Activated naive CD4-positive, alpha-beta T cell treated with Interleukin-2 at 50 U/mL for 16 hours (primary cell): ENCODE results near the gene POM121.
"Not testable (repeated sequence)": the region's sequence is repeated elsewhere in the genome, so short reads cannot be mapped to it uniquely, and the experiment has no call there.

Source experiments
- DNase-seq: peaks from one replicate; pipeline ENCODE4 v3.0.0-alpha.2; 2020

POM121 gene

DNA sequence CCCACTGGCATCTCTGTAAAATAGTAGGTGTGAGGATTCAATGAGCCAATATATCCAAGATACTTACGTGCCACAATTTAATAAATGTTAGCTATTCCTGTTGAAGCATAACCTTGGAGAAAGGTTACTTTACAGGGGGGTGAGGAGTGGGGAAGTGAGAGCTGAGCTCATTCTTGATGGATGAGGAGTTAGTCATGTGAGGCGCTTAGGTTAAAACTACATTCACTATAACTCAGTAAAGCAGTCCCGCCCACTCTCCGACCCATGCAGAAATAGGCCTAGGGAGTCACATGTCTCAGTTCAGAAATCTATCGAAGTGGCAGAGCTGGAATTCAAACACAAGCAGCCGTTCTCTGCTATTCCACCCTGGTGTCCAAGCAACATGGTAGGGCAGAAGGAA is 25.5 kb downstream of the POM121 start:
- not testable (repeated sequence) for DNase-seq

DNA sequence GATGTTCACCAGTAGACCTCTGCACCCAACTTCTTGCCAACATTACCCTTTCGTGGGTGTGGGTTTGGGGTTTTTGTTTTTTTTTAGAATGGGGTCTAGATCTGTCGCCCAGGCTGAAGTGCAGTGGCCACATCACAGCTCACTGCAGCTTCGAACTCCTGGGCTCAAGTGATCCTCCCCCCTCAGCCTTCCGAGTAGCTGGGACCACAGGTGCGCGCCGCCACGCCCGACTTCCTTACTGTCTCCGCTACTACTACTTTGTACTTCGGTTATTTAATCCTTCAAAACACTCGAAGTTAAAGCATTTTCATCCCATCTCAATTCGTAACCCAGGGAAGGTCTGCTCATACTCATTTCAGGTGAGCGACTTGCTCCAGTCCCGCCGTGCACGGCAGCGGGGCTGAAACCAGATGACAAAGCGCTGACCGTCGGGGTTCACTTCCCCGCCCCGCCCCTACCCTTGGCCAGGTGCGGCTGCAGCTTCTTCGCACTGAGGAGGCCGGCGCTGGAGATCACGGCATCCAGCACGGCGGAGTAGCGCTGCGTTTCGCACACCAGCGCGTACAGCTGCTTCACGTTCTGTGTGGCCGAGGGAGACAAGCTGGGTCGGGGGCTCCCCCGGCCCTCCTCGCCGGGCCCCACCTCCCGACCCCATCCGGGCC is 29.1 kb downstream of the POM121 start:
- DNase-seq = not testable (repeated sequence)

GRCh38 chr7:72954563-72955198 is 29.8 kb downstream of the POM121 start:
- DNase-seq = peak; percentile 16

DNA sequence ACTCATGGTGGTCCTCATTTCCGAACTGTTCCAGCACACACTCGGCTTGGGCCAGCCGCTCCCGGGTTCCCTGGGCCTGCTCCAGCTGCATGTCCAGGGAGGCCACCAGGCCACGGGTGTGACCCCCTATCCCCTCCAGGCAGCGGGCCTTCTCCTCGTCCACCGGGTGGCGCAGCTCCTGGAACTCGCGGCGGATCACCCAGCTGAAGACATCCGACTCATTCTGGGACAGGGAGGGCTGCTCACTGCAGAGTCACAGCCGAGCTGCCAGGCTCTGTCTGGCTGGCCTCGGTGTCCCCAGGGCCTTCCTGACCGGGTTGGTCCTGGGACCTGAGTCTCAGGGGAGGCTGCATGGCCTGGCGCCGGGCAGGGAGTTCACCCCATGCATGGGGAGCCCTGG is 35.1 kb downstream of the POM121 start:
- not testable (repeated sequence) for DNase-seq

- not testable (repeated sequence) for DNase-seq
Observed at GRCh38 chr7:72960626-72961345, 35.9 kb downstream of the POM121 start.

GRCh38 chr7:72961346-72961650 is 36.4 kb downstream of the POM121 start:
- not testable (repeated sequence) for DNase-seq

DNA sequence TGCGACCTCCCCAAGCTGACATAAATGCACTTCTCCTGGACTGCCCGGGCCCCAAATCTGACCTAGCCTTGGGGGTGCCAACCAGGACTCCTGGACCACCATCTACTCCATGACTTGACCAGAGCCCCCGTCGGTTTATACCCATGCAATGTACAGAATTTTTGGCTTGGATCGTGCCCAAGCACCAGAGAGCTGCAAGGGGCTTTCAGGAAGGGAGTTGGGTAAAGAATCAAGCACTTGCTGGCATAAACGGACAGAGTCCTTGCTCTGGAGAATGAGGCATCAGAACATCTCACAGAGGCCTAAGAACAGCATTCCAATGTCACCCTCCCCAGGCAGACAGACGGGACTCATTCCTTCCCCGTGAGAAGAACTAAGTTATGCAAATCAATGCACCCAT is 38.2 kb downstream of the POM121 start:
- DNase-seq = not testable (repeated sequence)

DNA sequence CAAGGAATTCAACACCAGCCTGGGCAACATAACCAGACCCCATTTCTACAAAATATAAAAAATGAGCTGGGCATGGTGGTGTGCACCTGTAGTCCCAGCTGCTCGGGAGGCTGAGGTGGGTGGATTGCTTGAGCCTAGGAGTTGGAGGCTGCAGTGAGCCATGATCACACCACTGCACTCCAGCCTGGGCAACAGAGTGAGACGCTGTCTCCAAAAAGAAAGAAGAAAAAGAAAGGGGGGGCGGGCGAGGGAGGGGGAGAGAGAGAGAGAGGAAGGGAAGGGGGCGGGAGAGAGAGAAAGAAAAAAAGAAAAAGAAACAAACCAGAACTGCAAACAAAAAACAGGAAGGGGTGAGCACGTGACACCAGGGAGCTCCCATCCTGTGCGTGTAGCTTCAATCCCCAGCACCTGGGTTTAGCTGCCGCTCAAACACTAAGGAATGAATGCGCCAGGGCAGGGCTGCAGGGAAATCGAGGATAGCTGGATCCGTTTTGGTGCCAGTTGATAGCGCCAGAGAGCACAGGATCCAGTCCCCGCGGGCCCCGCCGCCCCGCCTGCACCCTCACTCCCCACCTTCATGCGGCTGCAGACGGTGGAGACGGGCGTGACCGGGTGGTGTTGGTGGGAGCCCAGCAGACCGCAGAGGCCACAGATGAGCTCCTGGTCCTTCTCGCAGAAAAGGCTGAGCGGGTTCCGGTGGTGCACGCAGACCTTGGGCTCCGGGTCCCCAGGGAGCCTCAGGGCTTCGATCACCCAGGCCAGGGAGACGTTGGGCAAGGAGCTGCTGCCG is 40.5 kb downstream of the POM121 start:
- not testable (repeated sequence) for DNase-seq

- DNase-seq = not testable (repeated sequence)
Observed at GRCh38 chr7:72966892-72967291, 42.0 kb downstream of the POM121 start.

DNA sequence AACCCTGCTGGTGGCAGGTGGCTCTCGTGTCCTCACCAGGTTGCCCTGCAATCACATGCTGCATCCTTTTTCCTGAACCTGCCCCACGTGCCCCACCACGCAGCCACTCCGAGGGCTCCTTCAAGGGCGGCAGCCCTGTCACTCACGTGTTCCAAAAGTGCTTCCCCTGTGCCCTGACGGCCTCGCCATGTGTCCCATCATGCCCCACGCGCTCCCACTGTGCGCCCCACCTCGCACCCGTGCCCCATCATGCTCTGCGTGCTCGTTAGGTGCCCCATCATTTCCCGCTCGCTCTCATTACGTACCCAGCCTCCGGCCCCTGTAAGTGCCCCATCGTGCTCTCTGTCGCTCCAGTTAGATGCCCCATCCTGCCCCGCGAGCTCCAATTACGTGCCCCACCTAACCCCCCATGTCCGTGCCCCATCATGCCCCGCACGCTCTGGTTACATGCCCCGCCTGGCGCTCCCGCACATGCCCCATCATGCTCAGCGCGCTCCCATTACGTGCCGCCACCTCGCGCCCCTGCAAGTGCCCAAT is 44.2 kb downstream of the POM121 start, which contains the start of gene TRIM74:
Gene TRIM74, minus strand, starts transcription at position 487 of the 537 bp plus-strand sequence. CDS start 3,309 bp downstream, outside the sequence.
- DNase-seq = not testable (repeated sequence)

- DNase-seq = not testable (repeated sequence)
Observed at GRCh38 chr7:72969688-72970087, 44.8 kb downstream of the POM121 start.

DNA sequence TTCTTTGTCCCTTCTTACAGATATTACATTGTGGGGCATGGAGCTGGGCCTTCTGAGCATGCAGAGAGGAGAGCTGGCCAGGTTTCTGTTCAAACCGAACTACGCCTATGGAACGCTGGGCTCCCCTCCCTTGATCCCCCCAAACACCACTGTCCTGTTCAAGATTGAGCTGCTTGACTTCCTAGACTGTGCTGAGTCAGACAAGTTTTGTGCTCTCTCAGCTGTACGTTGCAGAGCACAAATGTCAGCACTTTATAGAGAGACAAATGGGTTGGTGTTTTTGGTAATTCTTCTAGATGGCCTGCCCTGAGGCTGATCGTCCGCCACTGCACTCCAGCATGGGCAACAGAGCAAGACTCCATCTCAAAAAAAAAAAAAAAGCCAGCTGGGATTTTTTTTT is 46.6 kb downstream of the POM121 start:
- DNase-seq = not testable (repeated sequence)

DNA sequence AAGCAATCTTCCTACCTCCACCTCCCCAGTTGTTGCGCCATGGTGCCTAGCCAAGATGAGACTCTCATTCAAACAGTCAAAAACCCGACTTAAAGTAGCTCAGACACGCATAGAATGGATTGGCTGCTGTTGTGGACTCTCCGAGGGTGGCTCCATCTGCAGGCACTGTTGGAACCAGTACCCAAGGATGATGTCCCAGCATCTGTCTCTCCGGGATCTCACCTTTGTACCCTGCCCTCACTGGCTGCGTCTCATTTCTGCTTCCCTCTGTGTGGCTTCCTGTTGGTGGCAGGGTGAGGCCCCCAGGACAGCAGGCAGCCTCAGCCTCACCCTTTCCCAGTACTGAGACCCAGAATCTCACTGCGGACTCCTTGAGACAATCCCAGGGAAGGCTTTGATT is 49.9 kb downstream of the POM121 start:
- DNase-seq = not testable (repeated sequence)

DNA sequence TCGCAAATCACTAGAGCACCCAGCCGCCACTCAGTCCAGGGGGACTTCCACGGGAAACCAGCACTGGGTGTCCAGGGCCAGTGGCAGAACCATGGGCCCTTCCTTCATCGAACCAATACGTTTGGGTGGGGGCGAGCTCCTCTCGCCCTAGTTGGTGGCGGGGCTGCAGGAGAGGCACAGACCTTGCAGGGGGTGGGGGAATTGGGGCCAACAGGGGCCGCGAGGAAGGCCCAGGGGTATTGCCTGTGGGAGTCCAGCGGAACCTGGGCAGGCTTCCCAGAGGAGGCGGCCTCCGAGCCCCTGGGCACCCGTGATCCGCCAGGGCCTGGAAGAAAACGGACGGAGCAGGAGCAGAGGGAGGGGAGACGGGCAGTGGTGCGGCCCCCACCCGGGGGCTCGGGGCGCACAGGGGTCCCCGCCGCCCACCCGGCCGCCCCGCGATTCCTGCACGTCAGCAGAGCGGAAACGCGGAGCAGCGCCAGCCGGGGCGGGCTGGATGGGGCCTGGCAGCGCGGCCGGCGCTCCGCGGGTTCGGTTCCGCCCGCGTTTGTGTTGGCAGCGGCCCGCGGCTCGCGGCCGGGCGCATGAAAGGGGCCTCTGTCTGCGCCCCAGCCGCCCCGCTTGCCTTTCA is 50.9 kb downstream of the POM121 start:
- not testable (repeated sequence) for DNase-seq

DNA sequence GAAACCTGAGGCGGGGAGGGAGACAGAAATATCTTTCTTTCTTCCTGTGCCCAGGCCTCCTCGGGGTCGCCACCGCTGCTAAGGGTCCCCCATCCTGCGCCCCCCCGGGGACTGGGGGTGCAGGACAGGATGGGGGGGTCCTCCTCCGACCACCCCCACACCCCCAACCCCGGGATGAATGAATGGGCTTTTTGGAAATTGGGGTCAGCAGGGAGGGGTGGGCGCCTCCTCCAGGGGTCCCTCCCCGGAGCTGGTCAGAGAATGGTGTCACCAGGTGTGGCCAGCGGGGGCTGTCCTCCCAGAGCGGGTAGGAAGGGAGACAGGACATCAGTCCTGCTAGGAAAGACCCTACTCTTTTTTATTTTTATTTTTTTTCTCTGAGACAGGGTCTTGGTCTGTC is 51.5 kb downstream of the POM121 start:
- not testable (repeated sequence) for DNase-seq

DNA sequence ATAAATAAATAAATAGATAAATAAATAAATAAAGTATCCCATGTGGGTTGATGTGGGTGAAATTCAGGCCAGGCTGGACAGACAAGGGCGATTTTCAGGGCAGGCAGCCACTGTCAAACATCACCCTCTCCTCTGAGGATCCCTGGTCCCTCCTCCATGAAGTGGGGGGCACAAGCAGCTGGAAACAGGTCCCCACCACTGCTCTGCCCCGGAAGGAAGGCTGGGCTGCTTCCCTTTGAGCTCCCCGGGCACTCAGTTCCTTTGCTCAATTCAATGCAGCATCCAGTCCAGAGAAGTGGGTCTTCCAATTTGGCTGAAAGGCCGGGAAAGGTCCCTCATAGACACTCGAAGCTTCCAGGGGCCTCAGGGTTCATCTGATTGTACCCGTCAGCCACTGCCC is 55.5 kb downstream of the POM121 start:
- not testable (repeated sequence) for DNase-seq

DNA sequence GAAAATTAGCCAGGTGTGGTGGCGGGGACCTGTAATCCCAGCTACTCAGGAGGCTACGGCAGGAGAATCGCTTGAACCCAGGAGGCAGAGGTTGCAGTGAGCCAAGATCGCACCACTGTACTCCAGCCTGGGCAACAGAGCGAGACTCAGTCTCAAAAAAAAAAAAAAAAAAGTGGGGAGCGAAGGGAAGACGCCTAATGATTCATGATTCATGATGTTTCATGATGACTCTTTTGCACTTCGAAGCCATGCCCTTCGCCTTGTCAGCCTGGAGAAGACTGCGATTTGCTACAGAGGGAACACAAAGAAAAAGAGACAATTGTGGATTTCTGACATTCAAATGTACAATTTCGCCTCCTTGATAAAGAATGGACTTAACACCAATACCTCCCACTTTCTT is 57.2 kb downstream of the POM121 start:
- DNase-seq = not testable (repeated sequence)

DNA sequence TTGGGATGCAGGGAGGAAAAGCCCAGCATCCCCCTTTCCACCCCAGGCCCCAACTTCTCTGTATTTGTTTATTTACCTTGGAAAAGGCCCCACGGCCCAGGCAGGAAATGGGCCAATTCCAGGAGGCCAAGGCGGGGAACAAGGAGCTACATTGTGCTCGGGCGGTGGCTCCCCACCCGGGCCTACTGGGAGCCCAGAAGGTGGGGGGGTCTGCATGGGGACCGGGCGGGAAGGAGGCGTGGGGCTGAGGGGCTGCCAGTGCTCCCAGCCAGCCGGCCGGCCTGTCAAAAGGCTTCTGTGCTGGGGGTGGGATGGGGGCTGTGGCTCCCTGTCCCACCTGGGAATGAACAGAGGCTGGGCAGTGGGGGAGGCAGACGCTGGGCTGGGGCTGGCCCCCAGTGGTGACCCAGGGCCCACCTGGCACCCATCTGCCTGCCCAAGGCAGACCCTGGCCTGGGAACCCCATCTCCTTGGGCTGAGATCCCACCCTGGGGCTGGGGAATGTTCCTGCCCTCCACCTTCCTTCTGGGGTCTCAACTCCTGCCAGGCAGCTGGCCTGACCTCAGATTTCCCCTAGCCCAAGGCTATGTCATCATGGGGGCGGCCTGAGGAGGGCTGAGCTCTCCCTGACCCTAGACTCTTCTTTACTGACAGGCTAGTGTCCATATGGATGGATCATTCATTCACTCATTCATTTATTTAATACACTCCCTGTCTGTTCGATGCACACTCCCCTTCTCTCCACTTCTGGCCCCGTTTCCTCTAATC is 65.4 kb downstream of the POM121 start:
- DNase-seq = not testable (repeated sequence)

DNA sequence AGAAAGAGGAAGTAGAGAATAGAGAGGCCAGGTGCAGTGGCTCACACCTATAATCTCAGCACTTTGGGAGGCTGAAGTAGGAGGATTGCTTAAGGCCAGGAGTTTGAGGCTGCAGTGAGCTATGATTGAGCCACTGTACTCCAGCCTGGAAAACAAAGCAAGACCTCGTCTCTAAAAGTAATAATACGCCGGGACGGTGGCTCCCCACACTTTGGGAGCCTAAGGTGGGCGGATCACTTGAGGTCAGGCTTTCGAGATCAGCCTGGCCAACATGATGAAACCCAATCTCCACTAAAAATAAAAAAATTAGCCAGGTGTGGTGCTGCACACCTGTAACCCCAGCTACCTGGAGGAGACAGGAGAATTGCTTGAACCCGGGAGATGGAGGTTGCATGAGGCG is 70.6 kb downstream of the POM121 start:
- not testable (repeated sequence) for DNase-seq

DNA sequence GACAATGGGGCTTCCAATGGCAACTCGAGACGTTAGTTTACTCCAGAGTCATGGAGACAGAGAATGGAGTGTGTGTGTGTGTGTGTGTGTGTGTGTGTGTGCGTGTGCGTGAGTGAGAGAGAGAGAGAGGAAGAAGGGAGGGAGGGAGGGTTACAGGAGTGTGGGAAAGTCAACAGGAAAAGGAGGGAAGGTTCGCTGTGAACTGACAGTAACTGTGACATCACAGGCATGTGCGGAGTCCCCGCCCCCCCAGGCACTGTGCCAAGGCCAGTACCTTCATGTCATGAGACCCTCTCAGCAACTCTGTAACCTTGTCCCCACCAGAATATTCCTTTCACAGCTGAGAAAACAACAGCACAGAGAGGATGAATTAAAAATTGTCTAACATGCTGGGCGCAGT is 72.6 kb downstream of the POM121 start:
- not testable (repeated sequence) for DNase-seq

- DNase-seq = not testable (repeated sequence)
Observed at GRCh38 chr7:72997887-72998468, 73.1 kb downstream of the POM121 start.
